SK-MEL-5 (cell line): ENCODE measurements around the gene NT5DC4. TPM values are rescaled to one million over a fixed set of nuclear protein-coding genes. Genes with fewer than 3 reads are reported as not detected.
"Not testable (repeated sequence)": the region's sequence is repeated elsewhere in the genome, so short reads cannot be mapped to it uniquely, and the experiment has no call there.

Experiments used
- DNase-seq: peaks from one replicate; pipeline ENCODE4 v3.0.0-alpha.2; 2016; ENCODE audit warnings: low read depth, low spot score
- in situ Hi-C: cut with HindIII; loops from 2 replicates; pipeline ENCODE4 v1.10.0; 2016; ENCODE audit warnings: low sequenced_read_pairs, high pct_unique_total_duplicates, low pct_unique_long_range_greater_than_20kb
- total RNA-seq: library from RNA; depleted of rRNA; stranded (reverse); fragments of >200 nt; shearing (Covaris generic); gene quantifications from 2 replicates; pipeline ENCODE4 v1.2.3, GENCODE V29; 2014

Gene NT5DC4
- total RNA-seq, 1 experiment from 2014 or later = not detected

- DNase-seq = no peak
- in situ Hi-C loops = no loop called here
Measured at GRCh38 chr2:112693596-112693995, 27.2 kb upstream of the NT5DC4 start.

- in situ Hi-C loops = no loop called here
Measured at GRCh38 chr2:112694182-112694581, 26.6 kb upstream of the NT5DC4 start.

GRCh38 chr2:112698834-112699515, 21.8 kb upstream of the NT5DC4 start:
- DNase-seq = no peak
- in situ Hi-C loops = no loop called here

More at GRCh38 chr2:112694182-112694581, 26.6 kb upstream of the NT5DC4 start:
- DNase-seq = no peak

- in situ Hi-C loops = no loop called here
- no peak for DNase-seq
Measured at GRCh38 chr2:112699984-112700667, 20.7 kb upstream of the NT5DC4 start.

GRCh38 chr2:112701052-112701451, 19.8 kb upstream of the NT5DC4 start:
- in situ Hi-C loops = no loop called here
- DNase-seq = no peak

- in situ Hi-C loops = no loop called here
- no peak for DNase-seq
Measured at GRCh38 chr2:112703684-112704083, 17.1 kb upstream of the NT5DC4 start.

- DNase-seq = no peak
- in situ Hi-C loops = no loop called here
Measured at GRCh38 chr2:112705575-112705974, 15.2 kb upstream of the NT5DC4 start.

GRCh38 chr2:112706170-112706664, 14.6 kb upstream of the NT5DC4 start:
- in situ Hi-C loops = no loop called here
- DNase-seq = no peak

GRCh38 chr2:112706947-112707346, 13.9 kb upstream of the NT5DC4 start:
- in situ Hi-C loops = not testable (repeated sequence)

GRCh38 chr2:112708968-112709367, 11.9 kb upstream of the NT5DC4 start:
- in situ Hi-C loops = no loop called here

More at GRCh38 chr2:112706947-112707346, 13.9 kb upstream of the NT5DC4 start:
- DNase-seq = not testable (repeated sequence)

GRCh38 chr2:112709703-112710102, 11.1 kb upstream of the NT5DC4 start:
- no peak for DNase-seq
- in situ Hi-C loops = no loop called here

More at GRCh38 chr2:112708968-112709367, 11.9 kb upstream of the NT5DC4 start:
- no peak for DNase-seq

- DNase-seq = no peak
Measured at GRCh38 chr2:112710956-112711750, 9.7 kb upstream of the NT5DC4 start.

GRCh38 chr2:112712465-112712864, 8.4 kb upstream of the NT5DC4 start:
- in situ Hi-C loops = no loop called here
- DNase-seq = no peak

More at GRCh38 chr2:112710956-112711750, 9.7 kb upstream of the NT5DC4 start:
- in situ Hi-C loops = no loop called here

- DNase-seq = no peak
- in situ Hi-C loops = no loop called here
Measured at GRCh38 chr2:112712903-112713584, 7.8 kb upstream of the NT5DC4 start.

- no peak for DNase-seq
- in situ Hi-C loops = no loop called here
Measured at GRCh38 chr2:112713585-112713925, 7.3 kb upstream of the NT5DC4 start.

GRCh38 chr2:112713926-112714325, 6.9 kb upstream of the NT5DC4 start:
- no peak for DNase-seq
- in situ Hi-C loops = no loop called here

GRCh38 chr2:112714331-112714730, 6.5 kb upstream of the NT5DC4 start:
- in situ Hi-C loops = no loop called here

More at GRCh38 chr2:112714331-112714730, 6.5 kb upstream of the NT5DC4 start:
- DNase-seq = no peak
